HG03108 (cell line): ENCODE results near the gene ZNF439.
"Not testable (repeated sequence)": the region's sequence is repeated elsewhere in the genome, so short reads cannot be mapped to it uniquely, and the experiment has no call there.

Experiments
- ATAC-seq: cut with Tn5 transposase; IDR thresholded peaks from one replicate; pipeline ENCODE4 v1.9.1; 2021; ENCODE audit warnings: moderate library complexity; ENCODE audit not compliant: unreplicated experiment

Gene ZNF439

DNA sequence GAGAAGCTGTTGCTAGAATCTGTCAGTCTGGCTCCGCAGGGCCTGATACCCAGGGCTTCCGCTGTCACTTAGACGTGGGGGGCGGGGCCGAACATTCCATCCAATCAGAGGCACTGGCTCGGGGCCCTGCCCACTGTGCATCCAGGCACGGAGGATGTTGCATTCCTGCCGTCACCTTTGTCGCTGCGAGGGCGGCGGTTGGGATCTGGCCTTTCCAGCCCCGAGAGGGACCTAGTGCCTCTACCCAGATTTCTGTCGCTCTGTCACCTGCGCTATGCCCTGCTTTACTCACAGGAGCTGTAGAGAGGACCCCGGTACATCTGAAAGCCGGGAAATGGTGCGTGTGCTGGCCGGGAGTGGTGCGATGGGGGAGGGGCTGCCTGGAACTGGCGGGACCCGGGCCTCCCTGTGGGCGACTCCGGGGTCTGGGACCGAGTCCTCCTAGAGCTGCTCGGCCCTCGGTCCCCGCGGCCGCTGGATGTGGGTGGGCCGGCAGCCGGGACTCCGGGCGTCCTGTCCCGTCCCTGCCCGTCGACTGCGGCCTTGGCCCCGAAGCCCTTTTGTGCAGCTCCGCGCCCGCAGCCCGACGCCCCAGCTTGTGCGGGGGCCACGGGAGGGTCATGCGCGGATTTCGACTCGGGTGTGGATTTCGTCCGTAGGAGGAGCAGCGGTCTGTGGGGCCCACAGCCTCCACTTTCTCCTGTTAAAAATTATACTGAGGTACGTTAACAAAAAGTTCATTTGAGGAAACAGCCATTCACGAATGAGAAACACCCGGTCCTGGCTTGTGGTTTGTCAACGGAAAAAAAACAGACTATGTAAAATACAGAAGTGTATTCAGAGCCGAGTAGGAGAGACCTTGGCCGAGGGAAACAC lies at the start of gene ZNF439:
Gene ZNF439, plus strand, starts transcription at position 133 of the 876 bp plus-strand sequence. Its CDS starts 142 bp downstream, at position 275.
- ATAC-seq, result peak; percentile 82

DNA sequence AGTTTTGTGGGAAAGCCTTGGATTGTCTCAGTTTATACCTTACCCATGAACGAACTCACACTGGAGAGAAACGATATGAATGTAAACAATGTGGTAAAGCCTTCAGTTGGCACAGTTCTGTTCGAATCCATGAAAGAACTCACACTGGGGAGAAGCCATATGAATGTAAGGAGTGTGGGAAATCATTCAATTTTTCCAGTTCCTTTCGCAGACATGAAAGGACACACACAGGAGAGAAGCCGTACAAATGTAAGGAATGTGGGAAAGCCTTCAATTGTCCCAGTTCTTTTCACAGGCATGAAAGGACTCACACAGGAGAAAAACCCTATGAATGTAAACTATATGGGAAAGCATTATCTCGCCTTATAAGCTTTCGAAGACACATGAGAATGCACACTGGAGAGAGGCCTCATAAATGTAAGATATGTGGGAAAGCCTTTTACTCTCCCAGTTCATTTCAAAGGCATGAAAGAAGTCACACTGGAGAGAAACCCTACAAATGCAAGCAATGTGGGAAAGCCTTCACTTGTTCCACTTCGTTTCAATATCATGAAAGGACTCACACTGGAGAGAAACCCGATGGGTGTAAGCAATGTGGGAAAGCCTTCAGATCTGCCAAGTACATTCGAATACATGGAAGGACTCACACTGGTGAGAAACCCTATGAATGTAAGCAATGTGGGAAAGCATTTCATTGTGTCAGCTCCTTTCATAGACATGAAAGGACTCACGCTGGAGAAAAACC lies 42.0 kb upstream of the ZNF439 start:
- no peak for ATAC-seq

DNA sequence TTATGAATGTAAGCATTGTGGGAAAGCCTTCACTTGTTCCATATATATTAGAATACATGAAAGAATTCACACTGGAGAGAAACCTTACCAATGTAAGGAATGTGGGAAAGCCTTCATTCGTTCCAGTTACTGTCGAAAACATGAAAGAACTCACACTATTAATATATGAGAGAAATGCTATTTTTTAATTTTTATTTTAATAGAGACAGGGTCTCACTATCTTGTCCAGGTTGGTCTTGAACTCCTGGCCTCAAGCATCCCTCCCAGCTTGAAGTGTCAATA lies 41.5 kb upstream of the ZNF439 start:
- no peak for ATAC-seq

DNA sequence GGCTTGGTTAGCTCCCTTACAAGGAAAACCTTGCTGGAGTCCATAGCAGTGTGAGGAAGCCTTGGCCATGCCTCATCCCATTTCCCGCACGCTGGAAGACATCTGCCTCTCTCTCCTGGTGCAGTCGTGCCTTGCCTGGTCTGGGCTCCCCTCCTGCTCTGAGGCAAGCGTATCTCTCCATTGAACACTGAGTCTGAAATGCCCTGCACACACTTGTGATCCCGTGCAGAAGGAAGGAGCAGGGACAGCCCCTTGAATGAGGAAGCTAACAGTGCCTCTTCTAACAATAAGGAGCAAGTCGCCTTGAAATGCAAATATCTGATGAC lies 34.9 kb upstream of the ZNF439 start:
- peak; percentile 37 for ATAC-seq

DNA sequence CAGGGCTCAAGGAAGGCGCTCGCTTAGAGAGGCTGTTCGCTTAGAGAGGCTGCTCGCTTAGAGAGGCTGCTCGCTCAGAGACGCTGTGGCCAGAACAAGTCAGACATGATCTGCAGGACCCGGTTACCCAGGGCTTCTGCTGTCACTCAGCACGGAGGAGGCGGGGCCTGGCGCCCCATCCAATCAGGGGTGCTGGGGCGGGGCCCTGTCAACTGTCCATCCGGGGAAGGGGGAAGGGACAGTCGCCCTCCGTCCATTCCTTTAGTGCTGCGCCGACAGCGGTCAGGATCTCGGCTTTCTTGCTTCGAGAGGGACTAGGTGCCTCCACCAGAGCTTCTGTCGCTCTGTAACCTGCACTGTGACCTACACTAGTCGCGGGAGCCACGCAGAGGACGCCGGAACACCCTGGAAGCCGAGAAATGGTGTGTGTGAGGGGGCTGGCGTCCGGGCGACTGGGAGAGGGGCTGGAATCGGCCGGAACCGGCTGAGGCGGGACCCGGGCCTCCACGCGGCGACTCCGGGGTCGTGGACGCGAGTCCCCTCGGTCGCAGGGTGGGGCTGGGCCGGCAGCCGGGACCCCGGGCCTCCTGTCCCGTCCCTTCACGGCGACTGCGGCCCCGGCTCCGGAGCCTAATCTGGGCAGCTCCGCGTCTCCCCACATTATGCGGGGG lies 34.4 kb upstream of the ZNF439 start, which contains the start of gene ZNF440:
Gene ZNF440, plus strand, starts transcription at position 245 of the 671 bp plus-strand sequence. Its CDS starts 175 bp downstream, at position 420.
- ATAC-seq, result peak; percentile 98

DNA sequence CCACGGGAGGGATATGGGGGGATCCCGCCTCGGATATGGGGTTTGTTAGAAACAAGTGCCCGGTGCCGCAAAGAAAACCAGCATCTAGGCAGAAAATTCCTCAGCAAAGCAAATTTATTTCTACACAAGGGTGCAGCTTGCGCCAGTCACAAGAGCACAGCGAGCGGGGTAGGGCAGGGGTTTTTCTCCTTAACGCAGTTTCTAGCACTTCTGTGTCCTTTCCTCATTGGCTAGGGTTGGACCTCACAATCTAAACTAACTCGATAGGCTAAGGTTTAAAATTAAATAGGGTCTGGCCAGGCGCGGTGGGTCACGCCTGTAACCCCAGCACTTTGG lies 33.9 kb upstream of the ZNF439 start:
- no peak for ATAC-seq

DNA sequence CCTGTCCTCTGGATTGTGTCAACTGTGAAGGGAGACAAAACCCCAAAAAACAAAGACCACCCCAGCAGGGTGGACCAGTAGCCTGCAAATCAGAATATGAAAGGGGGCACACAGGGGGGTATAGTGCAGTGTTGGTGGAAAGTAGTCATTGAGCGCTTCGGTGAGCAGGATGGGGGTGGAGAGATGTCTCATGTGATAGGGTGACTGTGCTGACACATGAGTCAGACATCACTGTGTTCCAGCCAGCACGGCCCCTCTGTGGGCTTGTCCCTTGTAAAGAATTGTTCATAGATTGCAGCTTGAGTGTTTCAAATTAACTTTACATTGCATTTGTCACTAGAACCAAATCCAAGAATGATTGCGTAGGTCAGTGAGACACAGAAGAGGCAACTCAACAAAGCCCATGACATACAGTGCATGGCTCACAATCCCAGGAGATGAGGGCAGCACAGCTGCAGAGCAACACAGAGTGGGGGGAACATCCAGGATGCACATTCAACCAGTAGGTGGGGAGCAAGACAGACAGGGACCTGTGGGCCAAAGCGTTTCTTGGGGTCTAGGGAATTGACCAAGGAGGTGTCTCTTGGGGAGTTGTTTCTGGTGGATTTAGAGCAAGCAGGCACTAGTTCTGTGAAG lies 26.9 kb upstream of the ZNF439 start:
- no peak for ATAC-seq

DNA sequence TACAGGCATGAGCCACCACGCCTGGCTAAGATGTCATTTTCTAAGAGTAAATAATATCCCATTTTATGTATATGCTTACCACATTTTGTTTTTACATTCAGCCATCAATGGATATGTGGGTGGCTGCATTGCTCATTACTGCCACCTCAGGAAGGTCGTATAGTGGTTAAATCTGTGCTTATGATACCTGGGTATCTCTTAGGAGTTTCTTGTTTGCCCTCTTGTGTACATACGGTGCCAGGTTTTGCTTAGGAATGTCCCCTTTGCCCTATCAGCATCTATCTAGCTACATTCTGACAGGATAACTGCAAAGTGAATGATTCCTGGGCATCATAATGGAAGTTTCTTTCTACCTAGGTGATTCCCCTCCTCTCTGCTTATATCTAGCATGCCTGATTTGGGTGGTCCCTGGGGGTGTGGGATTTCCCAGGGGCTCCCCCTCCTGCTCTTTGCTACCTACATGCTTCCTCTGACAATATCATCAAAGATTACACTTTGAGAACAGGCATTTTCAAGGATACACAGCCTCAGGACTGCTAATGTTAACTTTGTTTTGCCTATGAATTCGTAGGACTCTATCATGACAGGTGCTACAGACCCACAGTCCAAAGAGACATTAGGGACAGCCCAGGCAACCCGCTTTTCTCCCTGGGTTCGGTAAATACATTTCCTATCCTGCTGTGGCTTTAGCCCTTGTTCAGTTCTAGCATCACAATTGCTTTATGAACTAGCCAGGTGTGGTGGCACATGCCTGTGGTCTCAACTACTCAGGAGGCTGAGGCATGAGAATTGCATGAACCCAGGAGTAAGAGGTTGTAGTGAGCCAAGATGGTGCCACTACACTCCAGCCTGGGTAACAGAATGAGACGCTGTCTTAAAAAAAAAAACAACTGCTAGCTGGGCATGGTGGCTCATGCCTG lies 19.3 kb upstream of the ZNF439 start:
- ATAC-seq, result not testable (repeated sequence)

DNA sequence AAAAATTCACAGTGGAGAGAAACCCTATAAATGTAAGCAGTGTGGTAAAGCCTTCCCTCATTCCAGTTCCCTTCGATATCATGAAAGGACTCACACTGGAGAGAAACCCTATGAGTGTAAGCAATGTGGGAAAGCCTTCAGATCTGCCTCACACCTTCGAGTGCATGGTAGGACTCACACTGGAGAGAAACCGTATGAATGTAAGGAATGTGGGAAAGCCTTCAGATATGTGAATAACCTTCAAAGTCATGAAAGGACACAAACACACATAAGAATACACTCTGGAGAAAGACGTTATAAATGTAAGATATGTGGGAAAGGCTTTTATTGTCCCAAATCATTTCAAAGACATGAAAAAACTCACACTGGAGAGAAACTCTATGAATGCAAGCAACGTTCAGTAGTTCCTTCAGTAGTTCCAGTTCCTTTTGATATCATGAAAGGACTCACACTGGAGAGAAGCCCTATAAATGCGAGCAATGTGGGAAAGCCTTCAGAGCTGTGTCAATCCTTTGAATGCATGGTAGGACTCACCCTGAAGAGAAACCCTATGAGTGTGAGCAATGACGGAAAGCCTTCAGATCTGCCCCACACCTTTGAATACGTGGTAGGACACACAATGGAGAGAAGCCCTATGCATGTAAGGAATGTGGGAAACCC lies 16.1 kb upstream of the ZNF439 start:
- no peak for ATAC-seq

DNA sequence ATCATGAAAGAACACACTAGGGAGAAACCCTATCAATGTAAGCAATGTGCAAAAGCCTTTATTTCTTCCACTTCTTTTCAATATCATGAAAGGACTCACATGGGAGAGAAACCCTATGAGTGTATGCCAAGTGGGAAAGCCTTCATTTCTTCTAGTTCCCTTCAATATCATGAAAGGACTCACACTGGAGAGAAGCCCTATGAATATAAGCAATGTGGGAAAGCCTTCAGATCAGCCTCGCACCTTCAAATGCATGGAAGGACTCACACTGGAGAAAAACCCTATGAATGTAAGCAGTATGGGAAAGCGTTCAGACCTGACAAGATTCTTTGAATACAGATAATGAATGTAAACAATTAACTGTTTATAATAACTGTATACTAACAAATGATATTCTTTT lies 15.0 kb upstream of the ZNF439 start:
- ATAC-seq, result no peak

DNA sequence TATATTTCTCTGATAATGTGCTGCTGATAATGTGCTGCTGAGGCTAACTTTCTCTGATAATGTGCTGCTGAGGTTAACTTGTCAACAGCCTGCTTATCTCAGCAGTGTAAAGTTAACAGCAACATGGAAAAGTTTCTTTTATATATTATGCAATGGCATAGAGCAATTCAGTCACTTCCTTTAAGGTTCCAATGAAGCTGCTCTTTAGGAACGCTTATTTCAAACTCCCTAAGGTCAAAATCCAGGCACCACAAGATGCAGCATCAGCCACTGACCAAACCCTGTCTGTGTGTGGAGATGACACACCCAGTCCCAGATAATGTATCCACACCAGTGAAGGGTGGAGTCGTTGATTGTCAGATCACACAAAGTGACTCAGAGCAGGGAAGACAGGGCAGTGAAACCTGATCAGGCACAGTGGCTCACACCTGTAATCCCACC lies 12.9 kb upstream of the ZNF439 start:
- ATAC-seq, result not testable (repeated sequence)

DNA sequence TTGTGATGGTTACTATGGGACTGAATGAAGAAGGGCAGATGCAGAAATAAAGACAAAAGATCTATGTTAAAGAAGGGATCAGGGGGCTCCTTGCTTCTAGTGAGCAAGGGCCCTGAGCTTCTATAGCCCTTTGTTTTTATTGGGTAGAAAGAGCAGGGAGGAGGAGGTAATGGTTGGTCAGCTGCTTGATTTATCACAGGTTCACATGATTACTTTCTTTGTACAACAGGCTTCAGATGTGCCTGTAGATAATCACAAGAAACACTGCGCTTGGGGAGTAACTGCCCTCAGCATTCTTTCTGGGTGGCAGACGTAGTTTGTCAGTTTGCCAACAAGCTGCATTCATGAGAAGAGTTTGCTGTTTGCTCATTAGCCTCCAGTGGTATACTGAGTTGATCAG lies 4.8 kb upstream of the ZNF439 start:
- ATAC-seq, result no peak

DNA sequence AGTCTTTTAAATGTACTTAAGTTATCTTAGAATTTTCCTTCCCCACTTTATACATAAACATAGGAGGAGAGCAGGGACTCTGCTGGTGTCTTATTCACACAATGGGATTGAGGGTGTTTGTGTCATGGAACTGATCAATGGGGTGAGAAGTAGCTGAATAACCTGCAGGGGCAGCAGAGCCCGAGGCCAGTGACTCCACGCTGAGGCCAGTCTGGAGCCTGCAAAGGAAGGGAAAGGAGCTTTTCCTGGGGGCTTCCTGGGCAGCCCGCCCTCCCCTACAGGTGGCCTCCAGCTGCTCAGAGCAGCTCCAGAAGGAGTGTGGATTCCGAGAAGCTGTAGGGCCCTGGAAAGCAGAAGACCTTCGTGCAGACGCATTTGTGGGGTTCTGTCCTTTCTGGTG lies 911 bp upstream of the ZNF439 start:
- ATAC-seq, result not testable (repeated sequence)

DNA sequence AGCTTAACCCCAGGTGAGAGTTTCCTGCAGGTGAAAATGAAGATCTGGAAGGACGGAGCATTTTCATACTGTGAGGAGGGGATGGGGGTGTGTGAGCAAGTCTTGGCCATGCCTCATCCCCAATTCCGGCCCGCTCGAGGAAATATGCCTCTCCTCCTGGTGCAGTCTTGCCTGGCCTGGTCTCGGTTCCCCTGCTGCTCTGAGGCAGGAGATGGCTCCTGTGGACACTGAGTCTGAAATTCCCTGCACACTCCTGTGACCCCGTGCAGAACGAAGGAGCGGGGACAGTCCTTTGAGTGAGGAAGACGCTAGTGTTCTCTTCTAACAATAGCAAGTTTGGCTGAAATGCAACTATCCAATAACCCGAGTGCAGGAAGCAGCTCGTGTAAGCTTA lies 329 bp upstream of the ZNF439 start:
- no peak for ATAC-seq

DNA sequence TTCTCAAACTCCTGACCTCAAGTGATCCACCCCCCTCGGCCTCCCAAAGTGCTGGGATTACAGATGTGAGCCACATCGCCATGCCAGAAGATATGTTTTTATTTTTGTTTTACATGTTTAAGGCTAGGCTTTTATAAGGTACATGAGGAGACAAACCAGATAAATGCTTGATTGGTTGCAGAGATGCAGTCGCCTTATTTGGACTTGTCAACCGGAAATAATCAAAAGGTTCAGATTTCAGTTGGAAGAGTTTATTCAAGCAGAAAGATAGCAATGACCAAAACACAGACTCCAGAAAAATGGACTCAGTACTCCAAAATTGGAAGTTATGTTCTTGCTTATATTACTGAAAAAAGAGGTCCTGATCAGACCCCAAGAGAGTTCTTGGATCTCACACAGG lies 1.8 kb downstream of the ZNF439 start:
- ATAC-seq, result not testable (repeated sequence)

DNA sequence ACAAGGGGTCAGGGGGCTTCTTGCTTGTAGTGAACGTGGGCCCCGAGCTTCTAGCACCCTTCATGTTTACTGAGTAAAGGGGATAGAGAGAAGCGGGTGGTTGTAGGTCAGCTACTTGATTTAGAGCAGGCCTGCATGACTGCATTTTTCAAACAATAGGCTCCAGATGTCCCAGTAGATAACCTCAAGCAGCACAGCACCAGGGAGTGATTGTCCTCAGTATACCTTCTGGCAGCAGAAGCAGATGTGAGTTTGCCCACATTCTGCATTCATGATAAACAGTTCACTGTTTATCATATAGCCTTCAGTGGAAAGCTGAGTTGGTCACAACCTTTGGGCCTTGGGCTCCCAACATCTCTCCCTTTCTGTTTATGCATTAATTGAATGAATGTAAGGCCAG lies 4.8 kb downstream of the ZNF439 start:
- no peak for ATAC-seq

DNA sequence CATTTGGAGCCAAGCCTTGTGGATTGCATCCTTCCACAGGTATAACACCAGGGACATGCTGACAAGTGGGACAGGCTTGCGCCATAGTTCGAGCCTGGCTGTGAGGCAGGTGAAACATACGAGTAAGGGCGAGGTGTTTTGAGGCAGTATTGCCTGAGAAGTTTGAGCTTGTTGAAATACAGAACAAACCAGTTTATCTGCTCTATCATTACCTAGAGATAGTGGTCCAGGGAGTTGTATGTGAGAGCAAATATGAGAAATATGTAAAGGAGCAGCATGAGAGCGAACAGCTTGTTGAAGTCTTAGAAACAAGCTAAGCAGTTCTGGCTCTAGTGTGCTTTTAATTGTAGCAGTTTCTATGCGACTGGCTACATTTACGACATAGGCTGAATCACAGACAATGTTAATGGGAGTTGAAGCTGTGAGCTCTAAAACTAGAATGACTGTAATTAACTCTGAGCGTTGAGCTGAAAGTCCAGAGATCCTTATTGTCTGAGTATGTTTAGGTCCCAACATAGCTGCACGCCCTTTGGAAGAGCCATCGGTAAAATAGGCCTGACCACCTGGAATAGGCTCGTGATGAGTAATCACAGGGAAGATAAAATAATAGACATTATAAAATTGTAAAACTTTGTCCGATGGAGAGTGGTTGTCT lies 8.2 kb downstream of the ZNF439 start:
- no peak for ATAC-seq

DNA sequence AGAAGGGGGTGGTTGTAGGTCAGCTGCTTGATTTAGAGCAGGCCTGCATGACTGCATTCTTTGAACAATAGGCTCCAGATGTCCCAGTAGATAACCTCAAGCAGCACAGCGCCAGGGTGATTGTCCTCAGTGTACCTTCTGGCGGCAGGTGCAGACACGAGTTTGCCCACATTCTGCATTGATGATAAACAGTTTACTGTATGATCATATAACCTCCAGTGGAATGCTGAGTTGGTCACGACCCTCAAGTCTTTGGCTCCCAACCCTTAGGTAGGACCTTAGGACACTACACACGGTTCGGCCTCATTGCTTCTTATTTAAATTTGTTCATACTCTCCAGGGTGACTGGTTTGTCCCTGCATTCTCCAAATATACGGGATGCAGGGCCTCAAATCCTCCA lies 12.2 kb downstream of the ZNF439 start:
- no peak for ATAC-seq

DNA sequence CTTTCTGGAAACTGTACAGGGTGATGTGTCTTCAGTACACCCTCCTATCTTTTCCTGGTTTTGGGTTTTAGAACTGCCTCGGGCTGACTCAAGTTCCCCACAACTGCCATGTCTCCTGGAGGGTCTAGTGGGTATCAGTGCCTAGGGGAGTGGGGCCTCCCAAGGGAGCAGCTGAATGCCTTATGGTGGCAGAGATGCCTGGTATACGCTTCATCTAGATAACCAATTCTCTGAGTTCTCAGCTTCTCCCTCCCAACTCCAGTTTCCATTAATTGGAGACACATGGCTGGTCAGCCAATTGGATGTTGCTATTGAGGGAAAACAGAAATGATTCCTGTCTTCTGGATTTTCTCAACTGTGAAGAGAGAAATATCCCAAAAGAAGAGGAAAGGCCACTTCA lies 12.8 kb downstream of the ZNF439 start:
- no peak for ATAC-seq
